ENCODE data around the gene PGBD5.

- TF ChIP-seq, protein P1, sequence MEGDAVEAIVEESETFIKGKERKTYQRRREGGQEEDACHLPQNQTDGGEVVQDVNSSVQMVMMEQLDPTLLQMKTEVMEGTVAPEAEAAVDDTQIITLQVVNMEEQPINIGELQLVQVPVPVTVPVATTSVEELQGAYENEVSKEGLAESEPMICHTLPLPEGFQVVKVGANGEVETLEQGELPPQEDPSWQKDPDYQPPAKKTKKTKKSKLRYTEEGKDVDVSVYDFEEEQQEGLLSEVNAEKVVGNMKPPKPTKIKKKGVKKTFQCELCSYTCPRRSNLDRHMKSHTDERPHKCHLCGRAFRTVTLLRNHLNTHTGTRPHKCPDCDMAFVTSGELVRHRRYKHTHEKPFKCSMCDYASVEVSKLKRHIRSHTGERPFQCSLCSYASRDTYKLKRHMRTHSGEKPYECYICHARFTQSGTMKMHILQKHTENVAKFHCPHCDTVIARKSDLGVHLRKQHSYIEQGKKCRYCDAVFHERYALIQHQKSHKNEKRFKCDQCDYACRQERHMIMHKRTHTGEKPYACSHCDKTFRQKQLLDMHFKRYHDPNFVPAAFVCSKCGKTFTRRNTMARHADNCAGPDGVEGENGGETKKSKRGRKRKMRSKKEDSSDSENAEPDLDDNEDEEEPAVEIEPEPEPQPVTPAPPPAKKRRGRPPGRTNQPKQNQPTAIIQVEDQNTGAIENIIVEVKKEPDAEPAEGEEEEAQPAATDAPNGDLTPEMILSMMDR (IDR thresholded peaks at IDR 0.05): no peak
- no peak for TF ChIP-seq POLR2A (IDR thresholded peaks at IDR 0.05)
Measured at GRCh38 chr1:230386637-230387262, 39.4 kb downstream of the PGBD5 start.
